SKM-1 treated with dmso at 0.1 percent for 144 hours (cell line): ENCODE measurements around the gene FIGNL2.

Experiments
- DNase-seq: peaks from one replicate; lab custom pipeline; 2025; ENCODE audit not compliant: unreplicated experiment; lab: John Stamatoyannopoulos, UW

FIGNL2 gene

GRCh38 chr12:51777457-51777856 lies 71.1 kb downstream of the FIGNL2 start:
- no peak for DNase-seq

- DNase-seq: no peak
Measured at GRCh38 chr12:51774933-51775332, 73.6 kb downstream of the FIGNL2 start.

GRCh38 chr12:51773145-51773869 lies 75.2 kb downstream of the FIGNL2 start:
- DNase-seq: no peak

GRCh38 chr12:51771008-51771407 lies 77.5 kb downstream of the FIGNL2 start:
- DNase-seq: no peak
